HG02884 (cell line): ENCODE results near the gene THRB.
A peak's percentile ranks its signal among the peaks of the same experiment; 100 is the strongest.
"Not testable (repeated sequence)": the region's sequence is repeated elsewhere in the genome, so short reads cannot be mapped to it uniquely, and the experiment has no call there.

Experiments
- ATAC-seq: cut with Tn5 transposase; IDR thresholded peaks from one replicate; pipeline ENCODE4 v1.9.1; 2021; ENCODE audit warnings: mild to moderate bottlenecking, moderate library complexity; ENCODE audit not compliant: unreplicated experiment

Gene THRB

DNA sequence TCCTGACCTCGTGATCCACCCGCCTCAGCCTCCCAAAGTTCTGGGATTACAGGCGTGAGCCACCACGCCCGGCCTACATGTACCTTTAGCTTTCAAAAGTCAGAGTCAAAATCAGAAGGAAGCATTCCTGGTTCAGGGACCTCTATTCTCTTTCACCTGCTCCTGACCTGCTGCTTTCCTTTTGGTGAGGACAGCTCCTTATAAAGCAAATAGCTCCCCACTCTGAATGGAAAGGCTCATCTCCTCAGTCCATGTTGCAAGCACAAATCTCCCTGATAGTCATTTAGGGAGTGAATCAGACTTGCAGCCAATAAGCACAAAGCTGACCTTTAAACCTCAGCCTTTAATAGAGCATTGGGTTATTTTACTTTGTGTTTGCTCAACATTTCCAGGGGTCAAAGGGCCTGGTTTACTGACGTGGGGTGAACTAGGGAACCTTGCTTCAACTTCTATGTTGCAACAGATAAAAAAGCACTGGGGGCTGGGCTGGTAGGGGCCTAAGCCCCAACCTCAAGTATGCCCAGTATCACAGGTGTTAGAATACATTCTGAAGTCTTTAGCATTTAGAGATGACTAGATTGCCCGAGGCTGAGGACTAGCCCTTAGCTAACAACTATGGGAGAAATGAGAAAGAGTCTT lies 43.1 kb downstream of the THRB start:
- no peak for ATAC-seq

DNA sequence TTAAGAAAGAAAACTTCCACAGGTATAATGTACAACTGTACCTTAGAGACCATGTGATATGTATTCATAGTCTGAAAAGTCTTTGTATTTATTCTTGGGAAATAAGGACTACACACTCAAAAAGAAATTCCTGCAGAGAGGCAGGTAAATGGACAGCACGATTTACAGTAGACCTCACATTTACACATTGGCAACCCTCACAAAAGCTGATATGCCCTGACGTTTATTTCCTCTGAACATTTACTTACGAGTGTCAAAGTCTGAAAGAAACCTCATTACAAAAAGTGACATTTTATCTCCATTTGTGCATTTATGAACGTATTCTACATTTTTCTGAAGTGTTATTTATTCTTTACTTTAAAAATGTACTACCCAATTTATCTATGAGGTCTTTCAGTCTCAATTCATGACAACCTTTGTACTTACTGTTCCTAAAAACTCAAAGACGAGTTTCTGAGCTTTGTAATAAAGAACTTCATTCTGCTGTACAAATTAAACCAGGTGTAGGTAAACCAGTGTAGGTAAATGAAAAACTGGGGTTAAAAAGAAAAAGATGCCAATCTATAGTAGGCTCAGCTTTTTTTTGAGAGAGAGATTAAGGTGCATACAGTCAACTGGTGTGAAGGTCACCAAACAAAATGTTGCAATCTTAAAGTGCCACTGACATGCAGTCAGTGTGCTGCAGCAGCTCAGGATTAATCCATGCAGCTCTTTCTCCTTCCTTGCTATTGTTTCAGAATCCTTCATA lies 44.3 kb downstream of the THRB start:
- no peak for ATAC-seq

DNA sequence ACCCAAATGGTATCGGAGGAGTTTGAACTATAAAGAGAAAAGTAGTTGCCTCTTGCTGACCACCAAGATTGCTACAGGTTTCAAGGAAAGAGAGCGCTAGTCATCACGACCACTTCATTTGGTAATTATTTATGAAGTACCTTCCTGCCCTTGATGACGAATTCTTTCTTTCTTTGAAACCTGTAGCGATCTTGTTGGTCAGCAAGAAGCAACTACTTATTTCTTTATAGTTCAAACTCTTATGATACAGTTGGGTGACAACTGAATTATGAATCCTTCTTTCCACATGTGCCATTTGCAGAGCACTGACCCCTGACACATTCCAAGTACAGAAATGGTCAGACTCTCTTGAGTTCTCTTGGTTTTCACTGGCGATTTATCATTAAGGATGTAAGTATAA lies 46.8 kb downstream of the THRB start:
- no peak for ATAC-seq

DNA sequence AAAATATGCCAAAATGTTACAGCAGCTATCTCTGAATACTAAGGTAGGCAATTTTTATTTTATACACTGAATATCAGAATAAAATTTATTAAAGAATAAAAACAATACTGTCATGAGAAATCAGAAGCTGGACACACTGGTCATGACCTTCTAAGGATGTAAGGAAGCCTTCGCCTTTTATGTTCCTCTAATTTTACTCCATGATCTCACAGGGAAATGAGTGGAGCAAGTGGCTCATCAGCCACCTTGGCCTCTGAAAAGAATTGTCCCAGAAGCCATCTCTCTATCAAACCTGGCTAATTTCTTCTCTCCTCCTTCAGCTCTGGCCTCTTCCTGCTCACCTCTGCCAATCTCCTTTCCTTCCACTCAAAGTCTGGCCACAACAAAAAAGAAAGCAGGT lies 48.6 kb downstream of the THRB start:
- ATAC-seq: no peak

DNA sequence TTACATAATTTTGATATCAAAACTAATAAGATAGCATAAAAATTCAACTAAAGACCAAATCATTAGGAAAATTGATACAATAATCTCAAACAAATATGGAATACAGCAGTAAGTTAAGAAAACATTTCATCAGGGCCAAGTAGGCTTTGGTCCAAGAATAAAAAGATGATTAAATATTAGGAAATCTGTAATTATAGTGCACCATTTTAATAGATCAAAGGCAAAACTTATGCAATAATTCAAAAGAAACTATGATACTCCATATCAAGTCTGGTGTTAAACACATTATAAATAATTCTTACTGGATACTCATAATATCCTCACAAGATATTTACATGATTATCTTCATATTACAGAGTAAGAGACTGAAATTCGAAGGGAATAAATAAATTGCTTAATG lies 51.2 kb downstream of the THRB start:
- ATAC-seq: no peak

DNA sequence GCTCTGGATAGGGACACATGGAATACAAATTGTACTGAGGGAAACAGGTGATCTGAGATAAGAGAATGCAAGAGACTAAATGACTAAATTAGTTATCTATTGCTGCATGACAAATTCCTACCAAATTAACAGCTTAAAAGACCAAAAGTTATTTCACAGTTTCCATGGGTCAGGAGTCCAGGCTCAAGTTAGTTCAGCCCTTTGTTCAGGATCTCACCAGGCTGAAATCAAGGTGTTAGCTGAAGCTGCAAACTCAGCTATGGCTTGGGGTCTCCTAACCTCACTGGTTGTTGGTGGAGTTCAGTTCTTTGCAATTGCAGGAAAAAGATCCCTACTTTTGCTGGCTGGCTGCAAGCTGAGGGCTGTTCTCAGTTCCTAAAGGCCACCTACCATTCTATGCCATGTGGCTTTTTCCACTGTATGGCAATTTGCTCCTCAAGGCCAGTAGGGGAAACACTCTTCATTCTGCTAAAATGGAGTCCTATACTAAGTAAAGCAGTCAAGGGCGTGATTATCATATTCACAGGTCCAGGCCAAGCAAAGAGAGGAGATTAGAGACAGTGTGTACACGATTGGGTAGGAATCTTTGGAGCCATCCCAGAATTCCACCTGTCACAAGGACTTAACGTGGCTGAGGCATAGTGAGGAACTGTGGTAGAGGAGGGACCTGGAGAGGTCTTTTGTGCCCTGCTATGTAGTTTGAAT lies 53.7 kb downstream of the THRB start:
- no peak for ATAC-seq

DNA sequence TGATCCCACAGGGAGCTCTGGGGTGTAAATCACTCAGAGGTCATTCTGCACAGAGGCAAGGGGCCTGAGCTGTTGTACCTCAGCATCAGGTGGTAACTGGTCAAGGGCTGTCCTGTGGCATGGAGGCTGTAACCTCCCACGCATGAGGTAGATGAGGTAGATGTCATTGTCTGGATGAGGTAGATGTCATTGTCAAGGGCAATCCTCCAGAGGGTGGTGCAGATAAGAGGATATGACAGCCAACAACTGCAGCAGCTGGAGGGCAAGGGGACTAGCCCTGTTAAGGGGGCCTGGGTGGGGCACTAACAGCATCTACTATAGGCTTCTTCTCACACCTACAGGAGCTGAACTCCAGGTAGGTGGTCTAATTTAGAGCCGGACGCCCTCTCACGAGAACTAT lies 55.6 kb downstream of the THRB start:
- no peak for ATAC-seq

DNA sequence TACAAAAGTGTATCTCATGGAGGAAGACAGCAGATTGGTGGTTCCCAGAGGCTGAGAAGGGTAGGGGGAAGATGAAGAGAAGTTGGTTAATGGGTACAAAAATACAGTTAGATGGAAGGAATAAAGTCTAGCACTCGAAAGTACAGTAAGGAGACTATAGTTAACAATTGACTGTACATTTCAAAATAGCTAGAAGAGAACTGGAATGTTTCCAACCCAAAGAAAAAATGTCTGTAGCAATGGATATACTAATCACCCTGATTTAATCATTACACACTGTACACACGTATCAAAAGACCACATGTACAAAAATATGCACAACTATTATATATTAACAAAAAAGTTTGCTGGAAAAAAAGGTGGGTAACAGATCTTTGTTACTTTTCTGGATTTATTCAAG lies 57.3 kb downstream of the THRB start:
- no peak for ATAC-seq

DNA sequence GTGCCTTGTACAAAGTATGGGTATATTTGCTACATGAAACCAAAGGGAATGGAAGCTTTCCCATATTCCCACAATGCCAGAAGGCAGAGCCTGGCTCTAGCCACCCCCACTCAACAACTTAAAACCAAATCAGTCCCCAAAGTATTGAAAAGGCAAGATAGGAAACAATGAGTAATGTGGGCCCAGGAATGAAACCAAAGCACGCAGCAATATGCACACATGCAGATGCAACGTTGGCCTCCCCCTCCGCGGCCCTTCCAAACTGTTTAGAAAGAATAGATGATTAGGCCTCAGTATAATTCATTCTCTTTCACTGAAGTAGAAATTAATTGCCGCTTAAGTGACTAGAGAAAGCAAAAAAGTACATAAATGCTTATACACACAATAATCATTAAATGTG lies 59.1 kb downstream of the THRB start:
- no peak for ATAC-seq

DNA sequence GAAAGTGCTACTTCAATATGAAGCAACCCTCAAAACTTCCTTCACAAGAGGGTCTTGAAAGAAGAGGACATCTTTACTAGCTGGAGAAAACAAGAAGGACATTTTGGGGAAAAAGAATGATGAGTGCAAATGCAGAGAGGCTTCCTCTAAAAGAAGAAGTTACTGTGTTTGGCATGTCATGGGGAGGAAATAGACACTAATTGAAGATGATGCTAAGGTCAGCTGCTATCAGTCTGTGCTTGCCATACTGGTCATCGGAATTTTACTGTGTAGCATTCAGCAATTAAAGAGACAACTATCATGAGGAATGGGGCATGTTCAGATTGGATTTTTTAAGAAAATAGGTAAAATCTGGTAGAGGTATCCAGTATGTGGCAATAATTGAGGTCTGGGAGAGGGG lies 60.0 kb downstream of the THRB start:
- ATAC-seq: no peak

DNA sequence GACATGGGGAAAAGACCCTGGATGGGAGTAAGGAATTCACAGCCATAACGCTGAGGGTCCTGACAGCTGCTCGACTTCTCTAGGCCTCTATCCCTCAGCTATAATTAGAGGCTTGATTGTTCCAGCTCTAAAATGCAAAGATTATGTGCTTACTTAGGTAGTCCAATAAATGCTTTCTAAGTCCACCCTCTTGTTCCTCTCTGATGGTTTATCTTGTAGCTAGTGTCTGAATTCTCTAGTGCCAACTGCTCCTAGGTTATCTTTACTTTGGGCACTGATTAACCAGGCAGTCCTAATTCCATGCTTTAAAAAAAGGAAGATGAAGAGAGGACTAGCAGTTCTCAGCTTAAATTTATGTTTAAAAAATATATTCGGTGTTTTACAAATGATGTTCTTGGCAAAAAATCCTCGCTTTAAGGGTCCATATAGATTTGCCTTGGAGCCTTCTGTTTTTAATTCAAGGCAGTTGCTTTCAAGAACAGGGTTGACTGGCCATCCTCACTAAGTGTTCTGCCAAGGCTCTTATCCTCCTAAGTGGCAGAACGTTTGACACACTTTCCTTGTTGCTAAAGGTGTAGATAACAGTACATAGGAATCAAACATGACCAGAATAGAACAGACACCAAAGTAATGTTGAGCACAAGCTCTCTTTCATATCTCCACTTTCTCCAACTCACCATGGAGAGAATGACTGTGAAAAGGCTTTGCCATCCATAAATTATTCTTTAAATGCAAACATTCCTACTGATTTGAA lies 60.6 kb downstream of the THRB start:
- no peak for ATAC-seq

DNA sequence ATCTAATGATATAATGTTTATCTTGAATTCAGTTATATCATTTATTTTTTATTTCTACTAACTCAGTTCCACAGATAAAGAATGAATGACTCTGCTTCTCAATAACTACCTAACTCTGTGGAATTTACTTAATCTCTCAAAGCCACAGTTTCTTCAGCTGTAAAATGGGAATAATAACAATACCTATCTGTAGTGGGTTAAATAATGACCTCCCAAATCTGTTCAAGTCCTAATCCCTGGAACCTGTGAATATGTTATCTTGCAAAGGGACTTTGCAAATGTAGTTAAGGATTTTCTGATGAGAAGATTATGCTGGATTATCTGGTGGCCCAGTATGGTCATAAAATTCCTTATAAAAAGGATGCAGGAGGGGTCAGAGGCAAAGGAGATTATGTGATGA lies 61.7 kb downstream of the THRB start:
- no peak for ATAC-seq

DNA sequence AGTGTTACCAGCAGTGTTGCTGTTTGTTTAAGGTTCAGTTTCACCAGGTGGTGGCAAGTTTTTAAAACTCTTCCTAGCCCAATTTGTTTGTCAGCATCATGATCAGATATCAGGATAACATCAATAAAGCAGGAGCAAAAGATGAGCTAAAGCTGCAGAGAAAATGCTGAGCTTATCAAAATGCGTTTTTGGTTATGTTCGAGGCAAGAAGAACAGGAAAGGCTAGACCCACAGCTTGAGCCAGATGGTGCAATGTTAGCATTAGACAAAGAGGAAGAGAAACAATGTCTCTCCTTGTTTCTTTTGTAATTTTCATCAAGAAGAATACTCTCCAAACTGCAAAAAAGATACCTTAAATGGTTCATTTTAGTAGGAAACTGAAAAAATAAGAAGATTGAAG lies 66.2 kb downstream of the THRB start:
- ATAC-seq: no peak

DNA sequence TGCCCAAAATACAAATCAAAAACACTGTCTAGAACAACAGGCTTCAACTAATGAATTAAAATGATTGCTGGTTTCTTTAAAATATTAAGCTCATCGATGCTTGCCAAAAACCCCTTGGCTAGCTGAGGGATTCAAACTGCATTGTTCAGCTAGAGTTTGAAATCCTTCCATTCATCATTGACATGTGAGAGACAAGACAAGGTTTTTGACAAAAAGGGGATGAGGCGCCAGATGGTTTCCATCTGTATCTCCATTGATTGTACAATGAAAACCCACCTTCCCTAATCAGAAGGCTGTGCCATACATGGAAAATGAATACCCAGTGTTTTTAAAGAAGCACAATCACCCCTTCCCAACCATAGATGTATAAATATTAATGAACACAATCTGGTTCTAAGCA lies 67.8 kb downstream of the THRB start:
- no peak for ATAC-seq

DNA sequence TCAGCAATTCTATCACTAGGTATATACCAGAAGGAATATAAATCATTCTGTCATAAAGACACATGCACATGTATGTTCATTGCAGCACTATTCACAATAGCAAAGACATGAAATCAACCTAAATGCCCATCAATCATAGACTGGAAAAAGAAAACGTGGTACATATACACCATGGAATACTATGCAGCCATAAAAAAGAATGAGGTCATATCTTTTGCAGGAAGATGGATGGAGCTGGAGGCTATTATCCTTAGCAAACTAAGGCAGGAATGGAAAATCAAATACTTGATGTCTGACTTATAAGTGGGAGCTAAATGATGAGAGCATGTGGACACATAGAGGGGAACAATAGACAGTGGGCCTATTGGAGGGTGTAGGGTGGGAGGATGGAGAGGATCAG lies 73.8 kb downstream of the THRB start:
- not testable (repeated sequence) for ATAC-seq

DNA sequence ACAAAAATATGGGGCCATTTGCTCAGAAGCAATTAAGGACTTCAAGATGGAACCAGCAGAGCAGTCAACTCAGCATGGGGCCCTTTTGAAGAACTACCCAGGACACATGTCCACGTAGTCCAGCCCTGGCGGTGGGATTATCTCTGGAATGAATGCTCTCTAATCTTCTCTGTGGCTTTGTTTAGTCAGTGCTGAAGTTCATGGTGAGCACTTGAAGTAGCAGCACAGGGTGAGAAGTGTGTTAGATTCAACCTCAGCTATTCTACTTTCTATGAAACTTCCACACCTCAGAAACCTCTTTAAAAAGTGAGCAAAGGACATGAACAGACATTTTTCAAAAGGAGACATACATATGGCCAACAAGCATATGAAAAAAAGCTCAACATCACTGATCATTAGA lies 74.4 kb downstream of the THRB start:
- peak; percentile 52 for ATAC-seq

DNA sequence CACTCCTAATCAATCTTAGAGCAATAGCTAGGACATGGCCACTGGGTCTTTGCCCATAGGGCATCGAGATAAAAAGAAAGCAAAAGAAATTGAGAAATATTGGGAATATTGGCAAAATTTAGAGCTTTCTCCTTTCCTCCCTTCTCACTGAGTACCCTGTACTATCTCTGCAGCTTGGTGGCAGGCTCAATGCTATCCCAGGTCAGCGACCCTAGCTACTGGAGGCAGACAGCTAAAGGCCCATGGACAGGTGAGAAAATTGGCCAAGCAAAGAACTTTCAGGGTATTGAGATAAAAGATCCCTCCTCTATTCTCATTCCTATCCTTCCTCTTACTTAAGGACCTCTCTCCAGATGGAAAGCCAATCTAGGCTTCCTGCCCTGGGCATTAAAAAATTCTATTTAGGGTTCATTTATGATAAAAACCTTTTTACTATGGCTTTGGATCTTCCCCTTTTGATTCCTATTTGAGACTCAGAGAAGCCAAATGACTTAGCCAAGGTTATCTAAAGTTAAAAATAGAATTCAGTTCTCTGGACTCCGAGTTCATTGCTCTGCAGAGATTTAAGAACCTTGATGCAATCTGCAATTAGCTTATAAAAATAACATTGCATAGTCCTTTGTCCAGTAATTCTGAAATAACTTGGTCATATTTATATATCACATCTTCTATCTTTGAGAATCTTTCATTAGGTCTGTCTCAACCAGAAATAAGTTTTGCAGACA lies 75.4 kb downstream of the THRB start:
- ATAC-seq: no peak

DNA sequence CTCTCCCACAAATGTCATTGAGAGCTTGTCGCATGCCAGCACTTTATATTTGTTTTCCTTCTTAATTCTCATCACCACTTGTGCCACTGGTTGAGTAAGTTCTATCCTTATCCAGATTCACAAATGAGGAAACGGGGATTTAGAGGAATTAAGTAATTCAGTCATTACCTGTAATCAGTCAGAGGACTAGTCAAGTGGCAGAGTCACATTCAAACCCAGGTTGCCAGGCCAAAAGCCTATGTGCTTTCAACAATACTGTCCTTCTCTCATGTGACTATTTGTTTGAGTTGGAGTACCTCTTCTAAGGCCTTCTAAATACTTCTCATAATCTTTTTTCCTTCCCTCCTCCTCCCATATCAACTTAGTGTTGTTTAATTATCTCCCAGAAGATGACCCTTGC lies 76.9 kb downstream of the THRB start:
- ATAC-seq: no peak

DNA sequence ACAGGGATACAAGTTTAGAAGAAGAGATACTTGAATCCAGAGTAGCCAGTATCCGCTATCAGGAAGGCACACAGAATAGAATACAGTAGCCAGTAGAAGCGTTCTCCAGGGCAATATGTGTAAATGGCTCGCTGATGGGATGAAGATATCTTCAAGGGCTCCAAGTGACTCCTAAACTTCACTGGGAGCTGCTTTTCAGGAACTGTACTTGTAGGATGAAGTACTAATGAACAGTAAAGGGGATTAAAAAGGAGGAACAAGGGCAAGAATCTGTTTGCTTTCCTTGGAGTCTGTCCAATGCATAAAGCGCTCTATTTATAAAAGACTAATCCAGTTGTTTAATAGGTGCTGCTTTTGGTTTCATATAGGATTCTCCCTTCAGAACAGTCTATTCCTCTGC lies 78.4 kb downstream of the THRB start:
- ATAC-seq: no peak

DNA sequence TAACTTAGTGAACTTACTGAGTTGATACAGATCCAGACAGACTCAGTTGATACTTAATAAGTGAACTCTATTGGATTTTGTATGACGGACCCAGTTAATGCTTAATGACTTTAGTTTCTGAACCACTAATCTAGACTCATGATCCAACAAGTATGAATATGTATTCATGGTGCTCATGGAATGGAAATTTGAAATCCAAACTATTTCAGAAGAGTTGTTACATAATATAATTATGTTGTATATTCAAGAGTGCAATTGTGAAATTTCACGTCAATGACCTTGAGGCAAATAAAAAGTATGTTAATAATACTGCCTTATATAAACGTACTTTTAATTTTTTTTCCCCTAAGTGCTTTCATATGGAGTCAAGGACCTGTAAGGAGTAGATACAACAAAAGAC lies 78.8 kb downstream of the THRB start:
- ATAC-seq: no peak

DNA sequence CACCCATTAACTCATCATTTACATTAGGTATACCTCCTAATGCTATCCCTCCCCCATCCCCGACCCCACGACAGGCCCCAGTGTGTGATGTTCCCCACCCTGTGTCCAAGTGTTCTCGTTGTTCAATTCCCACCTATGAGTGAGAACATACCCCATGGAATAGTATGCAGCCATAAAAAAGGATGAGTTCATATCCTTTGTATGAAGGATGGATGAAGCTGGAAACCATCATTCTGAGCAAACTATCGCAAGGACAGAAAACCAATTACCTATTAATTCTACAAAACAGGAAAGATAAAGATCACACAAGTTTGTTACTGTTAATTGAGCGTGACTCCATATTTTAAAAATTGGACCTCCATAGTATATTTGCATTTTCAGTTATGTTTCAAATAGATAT lies 81.0 kb downstream of the THRB start:
- not testable (repeated sequence) for ATAC-seq
